B cell (primary cell): ENCODE results near the gene DTNBP1. TPM values are rescaled to one million over a fixed set of nuclear protein-coding genes. Genes with fewer than 3 reads are reported as not detected.
A peak's percentile ranks its signal among the peaks of the same experiment; 100 is the strongest.

Source experiments
- ATAC-seq: fragments of 200-7000 bp; cut with Tn5 transposase; one replicate; pipeline ENCODE4 v1.10.0; 2021; ENCODE audit warnings: low read depth, mild to moderate bottlenecking, moderate number of reproducible peaks, moderate library complexity
- CTCF ChIA-PET: fragments of 350-600 bp; sonication (Branson Sonifier 250); formaldehyde crosslinking; loops from one replicate; lab custom pipeline; 2021; ENCODE audit warnings: antibody characterized with exemption, inconsistent platforms; lab: Charles Lee
- POLR2A ChIA-PET: fragments of 350-600 bp; sonication (Branson Sonifier 250); formaldehyde crosslinking; loops from one replicate; lab custom pipeline; 2021; ENCODE audit warnings: antibody characterized with exemption; lab: Charles Lee
- DNase-seq: peaks from one replicate; pipeline ENCODE4 v3.0.0; 2013
- H2AFZ ChIP-seq: 2 replicates; pipeline ENCODE4 v1.6.1; 2012; ENCODE audit warnings: mild to moderate bottlenecking, low read depth, low read length; ENCODE audit not compliant: insufficient read depth, poor library complexity, severe bottlenecking
- H3K27ac ChIP-seq, 2 donors: 1 replicate in 1 of 2; 2 replicates in 1 of 2; pipeline ENCODE4 v1.5.1; 2012 to 2013; ENCODE audit warnings: low read length in 2 of 2, mild to moderate bottlenecking in 2 of 2, moderate library complexity in 1 of 2
- H3K27me3 ChIP-seq, 4 experiments: fragments of 200-600 bp in 1 of 4; sonication (generic) in 1 of 4; replicated peaks in 1 of 4; 1 replicate in 2 of 4; 2 replicates in 2 of 4; pipeline versions ENCODE4 v1.6.1 to v1.7.0; 2013 to 2016; ENCODE audit warnings: low read length in 3 of 4, mild to moderate bottlenecking in 2 of 4, mixed read lengths in 1 of 4, moderate library complexity in 1 of 4; ENCODE audit not compliant: insufficient read depth in 4 of 4, control insufficient read depth in 3 of 4; ENCODE audit errors: control extremely low read depth in 1 of 4
- H3K36me3 ChIP-seq, 2 experiments: replicated peaks in 1 of 2; 1 replicate in 1 of 2; 2 replicates in 1 of 2; pipeline versions ENCODE4 v1.6.1 to v1.7.1; 2013; ENCODE audit warnings: low read length in 1 of 2; ENCODE audit not compliant: insufficient read depth in 2 of 2, control insufficient read depth in 1 of 2; ENCODE audit errors: control extremely low read depth in 1 of 2, extremely low read depth in 1 of 2
- H3K4me1 ChIP-seq, 2 donors: fragments of 200-600 bp in 1 of 2; sonication (generic) in 1 of 2; 1 replicate in 1 of 2; 2 replicates in 1 of 2; pipeline versions ENCODE4 v1.5.1 to v1.6.1; 2013 to 2017; ENCODE audit warnings: low read length in 2 of 2; ENCODE audit not compliant: control insufficient read depth in 2 of 2, insufficient read depth in 2 of 2
- H3K4me2 ChIP-seq: replicated peaks from 2 replicates; pipeline ENCODE3; 2012; ENCODE audit warnings: mild to moderate bottlenecking, low read depth, low read length; ENCODE audit not compliant: poor library complexity, severe bottlenecking
- H3K4me3 ChIP-seq, 5 experiments: fragments of 200-600 bp in 1 of 5; sonication (generic) in 1 of 5; 1 replicate in 3 of 5; 2 replicates in 2 of 5; pipeline versions ENCODE4 v1.5.1 to v1.7.0; 2011 to 2016; ENCODE audit warnings: low read length in 4 of 5, mild to moderate bottlenecking in 4 of 5, low read depth in 2 of 5, control low read depth in 1 of 5, moderate library complexity in 1 of 5; ENCODE audit not compliant: insufficient read depth in 1 of 5; ENCODE audit errors: control extremely low read depth in 1 of 5, extremely low read depth in 1 of 5
- H3K79me2 ChIP-seq: fragments of 200-600 bp; sonication (generic); one replicate; pipeline ENCODE4 v1.6.0; 2016; ENCODE audit warnings: low read length; ENCODE audit not compliant: control insufficient read depth, insufficient read depth
- H3K9ac ChIP-seq: fragments of 200-600 bp; sonication (generic); 2 replicates; pipeline ENCODE4 v1.6.1; 2017; ENCODE audit warnings: mild to moderate bottlenecking, low read length, moderate library complexity
- H3K9me3 ChIP-seq, 3 donors: one replicate each; pipeline versions ENCODE4 v1.6.1 to v1.7.1; 2013; ENCODE audit warnings: low read length in 2 of 3; ENCODE audit not compliant: control insufficient read depth in 2 of 3, insufficient read depth in 1 of 3; ENCODE audit errors: control extremely low read depth in 1 of 3
- H4K20me1 ChIP-seq: 2 replicates; pipeline ENCODE4 v1.6.0; 2012; ENCODE audit warnings: mild to moderate bottlenecking, low read length; ENCODE audit not compliant: insufficient read depth, control insufficient read depth, poor library complexity, severe bottlenecking
- H3K27ac Mint-ChIP-seq: one replicate; pipeline ENCODE4 v1.8.0; 2021; ENCODE audit warnings: mixed read lengths
- H3K27me3 Mint-ChIP-seq: one replicate; pipeline ENCODE4 v1.8.0; 2021; ENCODE audit warnings: mixed read lengths
- H3K4me1 Mint-ChIP-seq: one replicate; pipeline ENCODE4 v1.8.0; 2021; ENCODE audit warnings: mixed read lengths
- H3K4me3 Mint-ChIP-seq: one replicate; pipeline ENCODE4 v1.8.0; 2021; ENCODE audit warnings: mixed read lengths
- H3K9me3 Mint-ChIP-seq: one replicate; pipeline ENCODE4 v1.8.0; 2022; ENCODE audit warnings: mixed read lengths; ENCODE audit not compliant: insufficient read depth
- EZH2 ChIP-seq: IDR thresholded peaks from 2 replicates; pipeline ENCODE4 v1.6.1; 2012; ENCODE audit warnings: borderline replicate concordance, low read depth, mild to moderate bottlenecking, moderate library complexity, low read length; ENCODE audit not compliant: insufficient read depth, poor library complexity, severe bottlenecking
- WGBS: methylation state at CpG from one replicate; pipeline ENCODE4 v1.1.5; 2013; ENCODE audit warnings: missing lambda C conversion rate; ENCODE audit not compliant: insufficient coverage; 5-methylcytosine and 5-hydroxymethylcytosine counted together
- intact Hi-C: fragments of 100-400 bp; cut with micrococcal nuclease; formaldehyde crosslinking; loops from one replicate; pipeline ENCODE4 v1.10.0; 2022
- polyA plus RNA-seq: library from polyadenylated mRNA; depleted of rRNA; stranded (reverse); fragments of >200 nt; gene quantifications from 2 replicates; pipeline ENCODE4 v1.2.3, GENCODE V29; 2012
- total RNA-seq, 2 donors: library from RNA; stranded (reverse); fragments of 120-200 nt in 1 of 2; gene quantifications; 1 replicate in 1 of 2; 2 replicates in 1 of 2; pipeline versions ENCODE4 v1.2.3 to v1.2.4, GENCODE V29; 2013 to 2022
- TF ChIP-seq, protein P1 (sequence below): fragments of 200-600 bp; IDR thresholded peaks from one replicate; pipeline ENCODE4 v1.8.0; 2022; ENCODE audit warnings: antibody characterized with exemption, mild to moderate bottlenecking

Gene DTNBP1
- total and polyA plus RNA-seq, 2 donors (not counting 1 experiment from before 2014, with no cell fraction given), result 31.4 to 73.0 TPM

DNA sequence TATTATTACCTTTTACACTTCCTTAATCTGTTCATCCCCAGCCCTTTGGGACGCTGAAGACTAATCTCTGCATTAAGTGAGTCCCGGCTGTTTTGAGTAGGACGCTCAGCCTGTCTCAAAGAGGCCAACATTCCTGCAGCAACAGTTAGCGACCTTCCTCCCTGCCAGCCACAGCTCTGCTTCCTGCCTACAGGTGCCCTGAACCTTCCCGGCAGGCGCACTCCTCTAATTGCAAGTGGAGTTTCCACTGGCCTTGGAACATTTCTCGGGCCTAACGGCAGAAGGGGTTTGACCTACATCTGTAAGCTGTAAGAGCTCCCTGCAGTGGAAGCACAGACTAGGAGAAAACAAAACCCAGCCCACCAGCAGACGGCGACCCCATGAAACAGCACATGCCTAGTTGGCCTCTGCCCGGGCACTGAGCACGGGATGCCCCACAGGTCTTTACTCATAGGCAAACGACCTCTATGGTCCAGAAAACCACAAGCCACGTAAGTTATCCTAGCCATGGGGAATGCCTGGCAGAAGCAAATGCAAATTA is 137.9 kb downstream of the DTNBP1 start:
- intact Hi-C loops, result no loop called here
- Histone ChIP-seq H3K4me2 (no peak overlapping the region), H4K20me1 (no peaks in the 10 kb centered on the region), H3K79me2 (no peaks in the 10 kb centered on the region), H3K9me3 (no peaks in the 10 kb centered on the region), H3K36me3 (peaks cover 0 to 79% of the 10 kb centered on the region in 2 experiments), H2AFZ (no peak overlapping the region), H3K27me3 (no peaks in the 10 kb centered on the region), H3K4me1 (no peaks in the 10 kb centered on the region), H3K27ac (peak overlapping the region in 1 of 2 donors; percentile 23), H3K4me3 (no peak overlapping the region), H3K9ac (no peak overlapping the region)
- ChIA-PET POLR2A (no interaction called here), CTCF (no interaction called here)
- TF ChIP-seq EZH2, result no peak
- TF ChIP-seq, protein P1, sequence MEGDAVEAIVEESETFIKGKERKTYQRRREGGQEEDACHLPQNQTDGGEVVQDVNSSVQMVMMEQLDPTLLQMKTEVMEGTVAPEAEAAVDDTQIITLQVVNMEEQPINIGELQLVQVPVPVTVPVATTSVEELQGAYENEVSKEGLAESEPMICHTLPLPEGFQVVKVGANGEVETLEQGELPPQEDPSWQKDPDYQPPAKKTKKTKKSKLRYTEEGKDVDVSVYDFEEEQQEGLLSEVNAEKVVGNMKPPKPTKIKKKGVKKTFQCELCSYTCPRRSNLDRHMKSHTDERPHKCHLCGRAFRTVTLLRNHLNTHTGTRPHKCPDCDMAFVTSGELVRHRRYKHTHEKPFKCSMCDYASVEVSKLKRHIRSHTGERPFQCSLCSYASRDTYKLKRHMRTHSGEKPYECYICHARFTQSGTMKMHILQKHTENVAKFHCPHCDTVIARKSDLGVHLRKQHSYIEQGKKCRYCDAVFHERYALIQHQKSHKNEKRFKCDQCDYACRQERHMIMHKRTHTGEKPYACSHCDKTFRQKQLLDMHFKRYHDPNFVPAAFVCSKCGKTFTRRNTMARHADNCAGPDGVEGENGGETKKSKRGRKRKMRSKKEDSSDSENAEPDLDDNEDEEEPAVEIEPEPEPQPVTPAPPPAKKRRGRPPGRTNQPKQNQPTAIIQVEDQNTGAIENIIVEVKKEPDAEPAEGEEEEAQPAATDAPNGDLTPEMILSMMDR, result no peak
- Mint-ChIP-seq H3K27me3 (no peaks in the 10 kb centered on the region), H3K9me3 (no peaks in the 10 kb centered on the region), H3K4me1 (peaks cover 15% of the 10 kb centered on the region), H3K4me3 (no peak overlapping the region), H3K27ac (peak overlapping the region; percentile 50)
- WGBS, result 86% methylated on average over 13 of the region's 14 CpGs
- ATAC-seq (no peak), DNase-seq (no peak)

- Histone ChIP-seq H3K36me3 (peaks cover 5 to 82% of the 10 kb centered on the region in 2 experiments), H3K79me2 (no peaks in the 10 kb centered on the region), H3K9ac (no peak overlapping the region), H3K4me2 (no peak overlapping the region), H3K4me1 (no peaks in the 10 kb centered on the region), H3K9me3 (no peaks in the 10 kb centered on the region), H3K4me3 (no peak overlapping the region), H4K20me1 (no peaks in the 10 kb centered on the region), H3K27ac (no peak overlapping the region), H2AFZ (no peak overlapping the region), H3K27me3 (no peaks in the 10 kb centered on the region)
- ChIA-PET CTCF (no interaction called here), POLR2A (no interaction called here)
- Mint-ChIP-seq H3K27me3 (no peaks in the 10 kb centered on the region), H3K4me3 (no peak overlapping the region), H3K4me1 (peaks cover 15% of the 10 kb centered on the region), H3K27ac (peak overlapping the region; percentile 51), H3K9me3 (no peaks in the 10 kb centered on the region)
- no peak for ATAC-seq
- no peak for TF ChIP-seq EZH2
- TF ChIP-seq, protein P1, result no peak
- 98% methylated on average over 16 of the region's 23 CpGs for whole genome bisulfite sequencing
- no peak for DNase-seq
- intact Hi-C loops, result no loop called here
These were observed 138.9 kb downstream of the DTNBP1 start for GRCh38 chr6:15523679-15524630.
